HG02970 (cell line): ENCODE results near the gene HSPA12B.
A peak's percentile ranks its signal among the peaks of the same experiment; 100 is the strongest.
"Not testable (repeated sequence)": the region's sequence is repeated elsewhere in the genome, so short reads cannot be mapped to it uniquely, and the experiment has no call there.

Source experiments
- ATAC-seq: cut with Tn5 transposase; IDR thresholded peaks from one replicate; pipeline ENCODE4 v1.9.1; 2021; ENCODE audit warnings: mild to moderate bottlenecking, moderate library complexity, moderate number of reproducible peaks; ENCODE audit not compliant: unreplicated experiment, low FRiP score

The HSPA12B gene

GRCh38 chr20:3783511-3784195 lies 51.2 kb downstream of the HSPA12B start:
- no peak for ATAC-seq

GRCh38 chr20:3784216-3784853 lies 51.9 kb downstream of the HSPA12B start:
- no peak for ATAC-seq

- no peak for ATAC-seq
These were observed 52.4 kb downstream of the HSPA12B start for GRCh38 chr20:3784863-3785239.

DNA sequence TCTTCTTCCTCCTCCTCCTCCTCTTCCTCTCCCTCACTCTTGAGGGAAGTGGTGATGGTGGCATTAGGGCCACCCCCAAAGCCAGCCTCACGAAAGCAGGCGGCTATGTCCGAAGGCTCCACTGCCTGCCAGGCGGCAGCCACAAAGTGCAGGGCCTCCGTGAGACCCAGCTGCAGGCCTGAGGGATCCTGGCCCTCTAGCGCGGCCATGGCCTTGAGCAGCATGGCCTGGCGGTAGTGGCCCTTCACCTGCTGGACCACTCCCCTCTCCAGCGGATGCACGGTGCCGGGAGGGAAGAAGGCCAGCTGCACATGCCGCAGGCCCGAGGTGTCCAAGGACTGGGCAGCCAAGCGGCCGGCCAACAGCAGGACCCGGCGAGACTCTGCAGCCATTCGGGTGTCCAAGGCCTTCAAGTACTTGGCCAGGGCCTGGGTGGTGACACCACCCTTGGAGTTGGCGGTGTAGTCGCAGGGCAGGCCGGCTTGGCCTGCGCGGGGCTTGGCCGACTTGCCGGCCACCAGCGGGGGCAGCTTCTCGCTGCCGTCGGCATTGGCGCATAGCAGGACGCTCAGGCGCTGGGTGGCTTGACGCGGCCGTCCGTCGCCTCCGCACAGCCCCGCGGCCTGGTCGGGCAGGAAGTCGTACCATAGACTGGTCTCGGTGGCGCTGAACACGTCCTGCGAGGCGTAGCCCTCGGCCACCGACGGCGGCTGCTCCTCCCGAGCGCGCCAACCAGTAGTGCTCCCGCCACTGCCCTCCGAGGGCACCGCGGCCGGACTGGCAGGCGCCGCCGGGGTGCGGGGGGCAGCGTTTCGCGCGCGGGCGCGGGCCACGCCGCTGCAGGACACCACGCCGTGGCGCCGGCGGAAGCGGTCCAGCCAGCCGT lies 53.0 kb downstream of the HSPA12B start:
- ATAC-seq = no peak

DNA sequence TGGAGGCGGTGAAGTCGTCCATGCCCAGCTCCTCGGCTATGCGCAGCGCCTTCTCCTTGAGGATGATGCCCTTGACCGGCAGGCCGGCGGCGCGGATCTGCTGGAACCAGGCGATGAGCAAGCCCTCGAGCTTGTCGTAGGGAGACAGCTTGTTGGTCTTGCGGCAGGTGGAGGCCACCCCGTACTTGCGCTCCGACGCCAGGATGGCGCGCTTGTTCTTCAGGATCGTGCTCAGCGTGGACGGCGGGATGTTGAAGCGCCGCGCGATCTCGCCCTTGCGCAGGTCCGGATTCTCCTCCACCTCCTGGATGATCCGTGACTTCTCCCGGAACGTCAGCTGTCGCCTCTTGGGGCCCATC lies 53.6 kb downstream of the HSPA12B start:
- peak; percentile 19 for ATAC-seq

DNA sequence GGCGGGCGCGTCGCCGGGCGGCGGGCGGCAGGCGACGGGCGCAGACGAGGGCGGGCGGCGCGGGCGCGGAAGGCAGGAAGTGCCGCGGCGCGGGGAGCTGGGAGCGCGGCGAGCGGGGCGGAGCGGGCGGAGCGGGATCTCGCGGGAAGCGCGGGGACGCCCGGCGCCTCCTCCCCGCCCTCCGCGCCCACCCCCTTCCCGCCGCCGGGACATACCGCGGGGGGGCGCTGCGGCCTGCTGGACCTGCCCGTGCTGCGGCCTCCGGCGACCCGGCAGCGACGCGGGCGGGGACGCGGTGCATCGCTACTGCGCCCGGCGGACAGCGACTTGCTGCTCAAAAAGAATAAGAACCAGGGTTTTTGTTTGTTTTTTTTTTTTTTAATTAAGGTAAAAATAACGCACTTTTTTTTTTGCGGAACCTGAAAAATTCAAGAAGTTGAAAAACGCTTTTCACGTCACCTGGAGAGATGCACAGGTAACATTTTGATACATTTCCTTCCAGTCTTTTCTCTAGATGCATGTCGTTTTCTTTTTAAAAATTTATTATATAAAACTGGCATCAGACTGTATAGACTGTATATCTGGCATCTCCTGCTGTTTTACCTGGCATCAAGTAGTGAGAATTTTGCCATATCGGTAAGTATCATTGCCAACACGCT lies 54.3 kb downstream of the HSPA12B start, which contains the start of gene CENPB:
TSS of gene CENPB (minus strand) at position 76 of the 659 bp plus-strand sequence. CDS start 257 bp downstream, outside the sequence.
- ATAC-seq = peak; percentile 86

GRCh38 chr20:3787324-3788014 lies 55.0 kb downstream of the HSPA12B start:
- no peak for ATAC-seq

DNA sequence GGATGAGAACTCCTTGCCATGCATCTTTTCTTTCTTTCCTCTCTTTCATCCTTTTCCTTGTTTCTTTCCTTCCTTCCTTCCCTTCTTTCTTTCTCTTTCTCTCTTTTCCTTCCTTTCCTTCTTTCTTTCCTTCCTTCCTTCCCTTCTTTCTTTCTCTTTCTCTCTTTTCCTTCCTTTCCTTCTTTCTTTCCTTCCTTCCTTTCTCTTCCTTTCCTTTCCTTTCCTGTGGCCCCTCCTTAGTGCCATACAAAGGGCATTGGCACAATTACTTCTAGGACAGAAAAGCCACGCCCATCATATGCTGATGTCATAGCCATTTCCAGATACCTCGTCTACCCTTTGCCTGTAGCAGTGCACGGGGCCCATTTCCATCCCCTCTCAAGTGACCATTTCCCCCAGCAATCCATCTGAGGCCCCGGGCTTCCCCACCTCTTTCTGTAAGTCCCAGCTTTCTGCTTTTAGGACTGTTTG lies 56.2 kb downstream of the HSPA12B start:
- ATAC-seq = no peak

DNA sequence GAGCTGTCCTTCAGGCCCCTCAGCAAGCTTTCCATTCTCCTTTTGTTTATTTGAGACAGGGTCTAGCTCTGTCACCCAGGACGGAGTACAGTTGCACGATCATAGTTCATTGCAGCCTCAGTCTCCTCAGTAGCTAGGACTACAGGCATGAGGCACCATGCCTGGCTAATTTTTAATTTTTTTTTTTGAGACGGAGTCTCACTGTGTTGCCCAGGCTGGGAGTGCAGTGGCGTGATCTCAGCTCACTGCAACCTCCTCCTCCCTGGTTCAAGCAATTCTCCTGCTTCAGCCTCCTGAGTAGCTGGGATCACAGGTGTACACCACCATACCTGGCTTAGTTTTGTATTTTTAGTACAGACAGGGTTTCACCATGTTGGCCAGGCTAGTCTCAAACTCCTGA lies 56.7 kb downstream of the HSPA12B start:
- not testable (repeated sequence) for ATAC-seq

DNA sequence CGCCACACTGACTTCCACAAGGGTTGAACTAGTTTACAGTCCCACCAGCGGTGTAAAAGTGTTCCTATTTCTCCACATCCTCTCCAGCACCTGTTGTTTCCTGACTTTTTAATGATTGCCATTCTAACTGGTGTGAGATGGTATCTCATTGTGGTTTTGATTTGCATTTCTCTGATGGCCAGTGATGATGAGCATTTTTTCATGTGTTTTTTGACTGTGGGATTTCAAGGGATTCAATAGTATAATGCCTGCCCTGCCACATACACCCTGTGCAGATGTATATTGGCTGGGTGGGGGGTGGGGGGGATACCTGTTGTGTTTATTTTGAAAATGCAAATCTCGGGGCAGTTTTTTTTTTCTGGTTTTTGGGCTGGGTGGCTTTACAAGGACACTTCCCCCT lies 61.7 kb downstream of the HSPA12B start:
- not testable (repeated sequence) for ATAC-seq

GRCh38 chr20:3794701-3795420 lies 62.4 kb downstream of the HSPA12B start:
- ATAC-seq = no peak

- ATAC-seq = peak; percentile 50
These were observed 63.3 kb downstream of the HSPA12B start, which contains the start of gene CDC25B for GRCh38 chr20:3795511-3796468. TSS of gene CDC25B (plus strand) at chr20:3796310. CDS start at chr20:3796532, 222 bp downstream.

DNA sequence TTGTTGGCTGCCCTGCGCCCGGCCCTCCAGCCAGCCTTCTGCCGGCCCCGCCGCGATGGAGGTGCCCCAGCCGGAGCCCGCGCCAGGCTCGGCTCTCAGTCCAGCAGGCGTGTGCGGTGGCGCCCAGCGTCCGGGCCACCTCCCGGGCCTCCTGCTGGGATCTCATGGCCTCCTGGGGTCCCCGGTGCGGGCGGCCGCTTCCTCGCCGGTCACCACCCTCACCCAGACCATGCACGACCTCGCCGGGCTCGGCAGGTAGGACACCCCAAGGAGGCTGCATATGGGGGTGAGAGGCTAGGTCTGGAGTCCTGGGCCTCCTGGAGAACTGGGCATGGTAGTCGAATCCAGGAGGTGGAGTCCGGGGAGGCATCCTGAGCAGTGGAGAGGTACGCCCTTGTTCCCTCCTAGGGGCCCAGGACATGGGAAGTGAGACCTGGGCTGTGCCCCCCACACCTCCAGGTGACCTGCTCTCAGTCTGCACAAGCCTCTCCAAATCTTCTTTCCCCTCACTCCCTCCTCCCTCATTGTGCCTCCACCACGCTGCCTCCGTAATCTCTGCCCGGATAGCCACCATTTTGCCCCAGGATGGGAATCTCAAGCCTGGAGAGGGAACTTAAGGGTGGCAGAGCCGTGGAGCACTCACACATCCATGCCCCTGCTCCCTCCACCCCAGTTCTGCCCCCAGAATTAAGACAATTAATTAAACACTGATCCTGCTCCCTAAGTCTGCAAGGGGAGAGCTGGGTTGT lies 64.2 kb downstream of the HSPA12B start:
- ATAC-seq = peak; percentile 6

- no peak for ATAC-seq
These were observed 64.7 kb downstream of the HSPA12B start for GRCh38 chr20:3797226-3797545.

DNA sequence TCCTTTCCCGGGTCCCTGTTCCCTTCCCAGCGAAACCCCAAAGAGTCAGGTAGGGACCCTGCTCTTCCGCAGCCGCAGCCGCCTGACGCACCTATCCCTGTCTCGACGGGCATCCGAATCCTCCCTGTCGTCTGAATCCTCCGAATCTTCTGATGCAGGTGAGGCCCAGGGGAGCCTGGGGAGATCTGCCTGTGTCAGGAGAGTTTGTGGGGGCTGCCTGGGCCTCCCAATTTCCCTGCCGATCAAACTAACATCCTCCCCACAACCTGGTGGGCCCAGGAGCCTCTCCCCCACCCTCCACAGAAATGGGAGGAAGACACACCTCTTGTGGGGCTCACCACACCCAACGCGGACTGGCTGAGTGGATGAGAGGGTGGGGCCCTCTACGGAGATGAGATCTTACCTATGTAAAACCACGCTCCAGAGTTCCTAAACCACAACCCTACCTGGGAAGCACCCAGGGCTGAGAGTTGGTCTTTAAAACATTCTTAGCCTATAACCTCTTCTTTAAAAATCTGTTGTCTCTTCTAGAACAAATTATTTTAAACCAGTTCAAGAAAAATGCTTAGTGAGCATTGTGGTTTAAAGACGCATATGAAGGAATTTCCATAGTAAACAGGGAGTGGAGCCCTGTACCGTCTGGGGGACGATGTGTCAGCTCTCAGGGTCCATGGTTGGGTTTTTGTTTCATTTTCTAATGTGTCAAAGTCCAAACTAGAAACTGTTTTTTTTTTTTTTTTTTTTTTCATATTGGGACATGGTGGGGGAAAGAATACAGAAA lies 65.3 kb downstream of the HSPA12B start:
- no peak for ATAC-seq

DNA sequence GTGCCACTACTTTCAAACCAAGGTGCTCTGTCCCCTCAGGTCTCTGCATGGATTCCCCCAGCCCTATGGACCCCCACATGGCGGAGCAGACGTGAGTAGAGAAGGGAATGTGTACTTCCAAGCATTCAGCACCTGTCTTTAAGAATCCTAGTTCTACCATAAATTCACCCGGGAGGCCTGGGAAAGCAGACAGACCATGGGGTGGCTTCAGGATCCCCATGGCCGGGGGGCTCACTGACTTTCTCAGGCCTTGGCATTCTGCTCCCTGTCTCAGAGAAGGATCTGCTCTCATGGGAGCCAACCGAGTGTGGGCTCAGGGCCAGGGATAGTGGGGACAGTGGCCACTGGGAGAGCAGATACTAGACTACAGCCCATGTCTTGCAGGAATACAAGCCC lies 65.9 kb downstream of the HSPA12B start:
- ATAC-seq = no peak

DNA sequence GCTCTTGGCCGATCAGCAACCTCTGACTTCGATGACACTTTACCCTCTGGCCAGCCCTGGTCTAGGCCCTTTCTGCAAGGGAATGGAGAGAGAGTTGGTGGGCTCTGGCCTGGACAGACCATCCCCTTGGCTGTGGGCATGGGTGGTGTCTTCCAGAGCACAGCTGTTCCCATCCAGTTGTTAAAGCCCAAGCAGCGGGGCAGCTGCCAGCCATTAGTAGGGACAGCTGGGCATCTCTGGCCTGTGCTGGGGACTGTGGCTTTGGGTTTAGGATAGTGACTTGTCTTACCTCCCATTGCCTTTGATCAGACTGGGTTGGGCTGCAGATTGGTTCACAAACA lies 66.4 kb downstream of the HSPA12B start:
- ATAC-seq = no peak
